HT-29 (cell line): ENCODE data around the gene SLC4A11. TPM values are rescaled to one million over a fixed set of nuclear protein-coding genes. Genes with fewer than 3 reads are reported as not detected.
"Not testable (repeated sequence)": the region's sequence is repeated elsewhere in the genome, so short reads cannot be mapped to it uniquely, and the experiment has no call there.

ENCODE experiments used
- DNase-seq: peaks from one replicate; pipeline ENCODE4 v3.0.0-alpha.2; 2015; ENCODE audit warnings: low spot score
- total RNA-seq: library from RNA; depleted of rRNA; stranded (reverse); fragments of >200 nt; shearing (Covaris generic); gene quantifications from 2 replicates; pipeline ENCODE4 v1.2.3, GENCODE V29; 2014

The SLC4A11 gene
- total RNA-seq, 1 experiment from 2014 or later = 1.8 TPM

- no peak for DNase-seq
Observed at GRCh38 chr20:3228750-3229032, 10.3 kb downstream of the SLC4A11 start.

DNA sequence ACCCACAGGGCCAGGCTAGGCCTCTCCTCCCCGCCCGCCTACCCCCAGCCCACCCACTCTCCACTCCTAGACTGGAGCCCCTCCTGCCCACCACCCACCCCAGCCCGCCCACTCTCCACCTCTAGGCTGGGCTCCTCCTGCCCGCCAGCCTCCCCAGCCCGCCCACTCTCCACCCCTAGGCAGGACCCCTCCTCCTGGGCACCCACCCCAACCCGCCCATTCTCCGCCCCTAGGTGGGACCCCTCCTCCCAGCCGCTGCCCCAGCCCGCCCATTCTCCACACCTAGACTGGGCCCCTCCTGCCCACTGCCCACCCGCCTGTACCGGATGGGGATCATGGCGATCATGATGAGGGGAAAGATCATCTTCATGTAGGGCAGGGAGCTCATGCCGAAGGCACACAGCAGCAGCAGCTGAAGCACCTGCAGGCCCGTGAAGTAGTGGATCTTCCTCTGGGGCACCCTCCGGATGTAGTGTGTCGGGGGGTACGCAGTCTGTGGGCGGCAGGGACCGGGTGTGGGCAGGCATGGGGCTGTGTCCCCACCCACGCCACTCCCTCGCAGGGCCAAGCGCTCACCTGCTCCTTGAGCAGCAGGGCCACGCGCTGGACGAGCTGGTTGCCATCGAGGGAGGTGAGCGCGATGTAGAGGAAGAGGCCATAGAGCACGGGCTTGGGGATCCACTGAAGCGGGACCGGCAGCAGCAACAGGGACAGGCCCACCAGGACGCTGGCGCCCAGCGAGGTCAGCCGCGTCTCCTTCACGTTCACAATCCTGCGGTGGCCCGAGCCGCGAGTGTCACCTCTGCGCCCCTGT is 10.8 kb downstream of the SLC4A11 start:
- no peak for DNase-seq

DNA sequence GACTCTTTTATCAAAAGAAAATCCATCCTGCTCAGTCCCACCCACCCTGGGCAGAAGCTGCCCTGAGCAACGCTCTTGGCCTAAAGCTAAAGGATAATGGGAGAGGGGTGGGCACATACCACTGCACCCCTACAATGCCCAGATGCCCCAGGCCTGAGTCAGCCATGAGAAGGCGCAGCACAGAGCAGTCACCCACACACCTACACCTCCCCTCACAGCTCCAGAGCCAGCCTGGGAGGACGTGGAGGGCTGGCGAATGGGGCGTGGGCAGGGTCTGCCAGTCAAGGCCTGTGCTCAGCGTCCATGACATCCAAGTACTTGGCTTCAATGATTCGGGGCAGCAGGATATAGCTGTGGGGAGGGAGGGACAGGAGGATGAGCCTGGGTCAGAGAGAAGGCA is 11.5 kb downstream of the SLC4A11 start:
- DNase-seq = peak; percentile 49

DNA sequence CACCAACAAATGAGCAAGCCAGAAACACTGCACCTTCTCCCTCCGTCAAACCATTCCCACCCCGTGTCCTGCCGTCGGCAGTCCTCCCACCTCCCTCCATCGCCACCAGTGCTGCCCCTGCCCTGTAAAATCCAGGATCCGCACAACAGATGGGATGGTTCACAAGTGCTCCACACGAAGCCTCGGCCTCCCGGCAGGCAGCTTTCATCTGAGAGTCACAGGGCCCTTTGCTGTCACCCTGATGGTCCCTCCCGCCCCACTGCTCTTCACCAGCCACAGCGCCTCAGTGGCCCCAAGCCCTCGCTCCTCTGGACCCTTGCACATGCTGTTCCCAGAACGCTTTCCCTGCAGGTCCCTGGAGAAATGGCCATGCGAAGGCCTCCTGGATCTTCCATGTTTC is 12.1 kb downstream of the SLC4A11 start:
- DNase-seq = no peak

DNA sequence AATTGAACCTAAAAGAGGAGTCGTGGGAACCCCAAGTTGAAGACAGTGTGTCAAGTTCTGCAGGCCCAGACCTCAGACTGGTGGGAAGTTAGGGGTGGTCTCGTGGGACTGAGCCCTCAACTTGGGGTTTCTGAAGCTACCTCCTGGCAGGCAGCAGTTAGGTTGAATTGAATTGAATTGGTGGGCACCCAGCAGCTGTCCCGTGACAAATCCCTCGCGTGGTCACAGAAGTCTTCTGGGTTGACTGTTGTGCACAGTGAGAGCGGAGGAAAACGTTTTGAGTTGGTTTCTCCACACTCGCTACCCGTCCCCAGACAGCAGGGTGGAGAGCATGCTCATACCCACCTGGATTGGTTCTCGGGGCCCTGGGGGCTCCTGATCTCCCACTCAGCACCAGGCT is 12.9 kb downstream of the SLC4A11 start:
- DNase-seq = no peak

- no peak for DNase-seq
Observed at GRCh38 chr20:3224681-3225421, 14.1 kb downstream of the SLC4A11 start.

DNA sequence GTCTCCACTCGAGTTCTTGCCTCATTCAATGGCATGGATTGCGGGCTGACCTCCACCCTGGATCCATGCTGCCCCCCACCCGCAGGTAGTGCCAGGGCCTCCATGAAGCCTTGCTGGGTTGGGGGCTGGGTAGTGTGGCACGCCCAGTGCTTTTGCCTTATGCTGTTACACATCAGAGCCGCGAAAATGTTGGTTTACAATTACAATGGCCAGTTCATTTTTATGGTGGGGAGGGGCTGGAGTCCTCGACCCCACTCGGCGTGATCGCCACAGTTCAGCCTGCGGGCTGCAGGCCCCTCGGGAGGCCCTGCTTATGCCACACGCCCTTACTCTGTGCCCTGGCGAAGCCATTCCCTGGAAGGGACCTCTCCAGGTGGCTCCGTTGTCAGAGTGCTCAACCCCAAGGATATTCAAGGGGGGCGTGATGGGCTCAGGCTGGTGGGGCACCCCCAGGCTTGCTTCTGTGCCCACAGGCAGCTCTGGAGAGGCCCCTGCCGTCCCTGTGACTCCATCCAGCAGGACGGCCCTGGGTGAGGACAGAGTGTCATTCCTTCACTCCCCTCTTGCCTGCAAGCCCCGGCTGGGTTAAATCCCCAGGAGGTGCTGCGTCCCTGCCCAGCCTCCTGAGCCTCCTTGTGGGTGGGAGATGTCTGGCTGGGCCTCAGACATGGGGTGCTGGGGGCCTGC is 14.9 kb downstream of the SLC4A11 start:
- DNase-seq = no peak

GRCh38 chr20:3223651-3223993 is 15.4 kb downstream of the SLC4A11 start:
- no peak for DNase-seq

GRCh38 chr20:3222635-3223600 is 16.1 kb downstream of the SLC4A11 start:
- DNase-seq = no peak

DNA sequence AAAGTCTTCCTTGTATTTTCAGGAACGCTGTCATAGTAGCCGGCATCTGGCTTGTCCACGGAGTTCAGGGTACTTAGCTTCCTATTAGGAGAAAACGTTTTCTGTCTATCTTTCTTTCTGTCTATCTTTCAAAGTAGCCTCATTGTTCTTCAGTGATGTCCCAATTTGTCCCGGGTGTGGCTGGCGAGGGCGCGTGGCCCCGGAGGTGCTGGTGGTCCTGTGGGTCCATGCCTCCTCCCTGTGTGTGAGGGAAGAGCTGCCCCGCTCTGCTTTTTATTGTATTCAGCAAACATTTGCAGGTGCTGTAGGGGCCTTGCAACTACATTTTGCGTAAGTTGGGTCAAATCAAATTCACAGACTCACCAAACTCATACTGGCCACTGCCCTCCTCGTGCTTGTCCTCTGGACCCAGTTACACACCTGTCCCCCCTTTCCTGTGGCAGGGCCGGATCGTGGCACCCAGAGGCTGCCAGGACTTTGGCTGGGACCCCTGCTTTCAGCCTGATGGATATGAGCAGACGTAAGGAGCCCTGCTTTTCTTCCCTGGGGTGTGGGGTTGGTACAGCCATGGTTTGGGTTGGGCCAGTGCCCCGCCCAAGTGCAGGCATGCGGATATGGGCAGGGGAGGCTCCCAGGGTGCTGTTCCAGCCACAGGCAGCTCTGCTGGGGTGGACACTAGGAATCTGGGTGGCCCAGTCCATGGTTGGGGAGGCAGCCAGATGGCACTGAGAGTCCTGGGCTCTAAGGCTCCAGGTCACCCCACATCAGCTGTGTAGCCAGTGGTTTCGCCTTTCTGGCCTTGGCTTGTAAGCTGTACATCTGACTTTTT is 17.4 kb downstream of the SLC4A11 start:
- DNase-seq = peak; percentile 48

- DNase-seq = peak; percentile 48
Observed at GRCh38 chr20:3218307-3218988, 20.5 kb downstream of the SLC4A11 start.

GRCh38 chr20:3215359-3215917 is 23.6 kb downstream of the SLC4A11 start:
- DNase-seq = not testable (repeated sequence)

- DNase-seq = no peak
Observed at GRCh38 chr20:3213226-3213625, 25.8 kb downstream of the SLC4A11 start.

DNA sequence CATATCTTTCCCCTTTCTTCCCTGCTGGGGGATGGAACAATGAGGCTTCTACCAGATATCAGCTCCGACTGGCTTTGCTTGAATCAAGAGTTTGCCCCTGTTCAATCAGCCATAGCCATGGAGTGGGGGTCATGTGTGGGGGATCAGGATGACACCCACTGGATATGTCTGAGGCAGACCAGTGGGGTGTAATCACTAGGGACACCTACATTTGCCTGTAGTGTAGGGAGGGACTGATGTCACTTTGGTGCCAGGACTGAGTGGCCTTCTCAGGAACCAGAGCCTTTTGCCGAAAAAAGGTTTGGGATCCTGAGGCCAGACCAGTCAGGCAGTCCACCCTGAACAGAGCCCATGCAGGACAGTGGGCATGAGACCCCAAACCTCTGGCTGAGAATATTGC is 28.6 kb downstream of the SLC4A11 start:
- DNase-seq = no peak

DNA sequence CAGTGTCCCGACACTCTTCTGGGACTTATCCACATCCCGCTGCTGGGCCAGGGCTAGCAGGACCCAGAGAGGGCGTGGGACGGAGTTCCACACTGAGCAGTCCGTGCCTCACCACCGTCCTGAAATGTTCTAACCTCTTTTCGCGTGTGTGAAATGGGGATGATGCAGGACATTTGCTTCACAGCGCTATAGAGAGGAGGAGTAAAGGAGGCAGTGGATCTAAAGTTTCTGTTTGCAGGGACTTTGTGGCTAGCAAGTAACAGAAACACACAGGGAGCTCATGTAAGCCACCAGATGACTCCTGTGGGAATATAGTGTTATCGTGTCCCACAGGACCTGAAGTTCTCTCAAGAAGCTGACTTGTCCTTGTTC is 29.1 kb downstream of the SLC4A11 start:
- DNase-seq = peak; percentile 34

DNA sequence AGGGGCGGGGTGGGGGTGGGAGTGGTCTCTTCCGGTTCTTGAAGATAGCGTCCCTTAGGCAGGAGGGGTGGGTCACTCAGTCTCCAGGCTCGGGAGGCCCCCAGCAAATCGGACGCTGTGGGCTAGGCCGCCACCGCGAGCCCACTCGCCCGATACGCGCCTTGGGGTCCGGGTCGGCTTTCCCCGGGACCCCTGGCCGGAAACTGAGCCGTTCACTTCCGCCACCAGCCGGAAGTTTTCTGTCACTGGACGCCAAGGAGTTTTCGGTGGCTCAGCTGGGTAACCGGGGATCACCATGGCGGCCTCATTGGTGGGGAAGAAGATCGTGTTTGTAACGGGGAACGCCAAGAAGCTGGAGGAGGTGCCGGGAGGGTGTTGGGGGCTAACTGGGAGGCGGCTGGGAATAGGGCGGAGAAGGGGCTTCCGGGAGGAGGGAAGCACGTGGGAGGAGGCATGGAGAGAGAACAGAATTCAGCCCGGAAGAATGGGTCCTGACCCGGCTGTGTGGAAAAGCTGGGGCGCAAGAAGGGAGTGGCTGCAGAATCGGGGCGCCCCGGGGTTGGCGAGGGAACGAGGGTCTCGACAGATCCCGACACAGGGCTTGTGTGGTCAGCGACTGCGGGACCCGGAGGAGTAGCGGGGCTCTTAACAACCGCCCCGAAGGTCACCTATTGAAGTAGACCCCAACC is 29.6 kb downstream of the SLC4A11 start, which contains the start of gene ITPA:
TSS of gene ITPA (plus strand) at position 242 of the 689 bp plus-strand sequence. CDS start at position 296, 54 bp downstream.
- DNase-seq = peak; percentile 46

DNA sequence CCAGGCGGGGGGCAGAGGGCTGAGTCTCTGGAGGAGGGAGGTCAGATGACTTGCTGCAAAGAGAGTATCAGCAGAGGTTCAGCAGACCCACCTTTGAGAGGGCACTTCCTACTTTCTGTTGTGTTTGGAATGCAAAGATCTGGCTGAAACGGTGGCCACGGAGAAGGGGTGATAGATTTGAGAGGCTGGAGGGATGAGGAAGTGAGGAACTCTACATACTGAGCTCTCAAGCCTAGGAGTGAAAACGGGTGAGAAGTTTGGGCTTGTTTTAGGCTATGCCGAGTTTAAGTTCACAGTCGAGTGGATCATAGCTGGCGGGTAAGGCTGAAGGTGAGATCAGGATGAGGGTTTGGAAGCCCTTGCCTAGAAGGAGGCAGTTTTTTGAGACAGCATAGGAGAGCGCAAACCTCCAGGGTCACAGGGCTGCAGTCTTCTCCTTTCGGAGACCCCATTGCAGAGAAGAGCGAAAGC is 30.2 kb downstream of the SLC4A11 start:
- peak; percentile 29 for DNase-seq

DNA sequence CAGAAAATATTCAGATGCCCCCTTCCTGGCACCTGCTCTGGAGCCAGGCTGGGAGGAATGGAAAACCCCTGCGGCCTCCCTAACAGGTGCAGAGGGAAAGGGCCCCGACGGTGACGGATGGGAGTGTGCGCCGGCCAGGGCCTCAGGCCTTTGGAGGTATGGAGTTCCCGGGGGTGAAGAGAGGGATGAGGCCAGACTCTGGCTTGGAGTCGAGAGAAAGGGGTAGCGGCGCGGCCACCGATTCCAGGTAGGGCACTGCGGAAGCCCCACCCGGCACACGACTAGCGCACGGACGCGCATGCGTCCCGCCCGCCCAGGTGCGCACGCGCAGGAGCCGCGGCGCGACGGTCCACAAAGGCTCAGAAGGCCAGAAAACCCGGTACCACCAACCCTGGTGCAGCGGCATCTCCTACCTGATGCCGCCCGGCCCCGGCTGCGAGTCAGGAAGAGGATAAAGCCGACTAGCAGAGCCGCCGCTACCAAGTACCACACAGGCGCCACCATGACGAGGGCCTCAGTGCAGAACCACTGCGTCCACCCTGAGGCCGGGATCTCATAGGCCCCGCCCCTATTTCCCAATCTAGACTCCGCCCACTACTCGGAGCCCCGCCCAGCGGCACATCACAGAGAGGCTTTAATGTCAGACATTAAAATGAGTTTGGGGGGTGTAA is 34.7 kb downstream of the SLC4A11 start, which contains the start of gene DDRGK1:
TSS of gene DDRGK1 (minus strand) at position 559 of the 671 bp plus-strand sequence. CDS start at position 504, 55 bp downstream.
- DNase-seq = peak; percentile 89
